NCI-H526 (cell line): ENCODE data around the gene RHOXF1.
"Not testable (repeated sequence)": the region's sequence is repeated elsewhere in the genome, so short reads cannot be mapped to it uniquely, and the experiment has no call there.

ENCODE experiments used
- DNase-seq, 2 experiments: peaks; one replicate each; lab custom pipeline; 2025; lab: John Stamatoyannopoulos, UW

Gene RHOXF1

GRCh38 chrX:120085553-120086185 lies 30.0 kb downstream of the RHOXF1 start:
- DNase-seq: not testable (repeated sequence)

- not testable (repeated sequence) for DNase-seq
These were observed 38.1 kb downstream of the RHOXF1 start, which contains the start of gene RHOXF2B for GRCh38 chrX:120077590-120077989. Gene RHOXF2B, minus strand, starts transcription at chrX:120077690. Its CDS starts 138 bp downstream, at chrX:120077552.

- not testable (repeated sequence) for DNase-seq
These were observed 49.5 kb downstream of the RHOXF1 start for GRCh38 chrX:120066169-120066568.
